Measurements from ENCODE around the gene OR1M1. TPM values are rescaled to one million over a fixed set of nuclear protein-coding genes. Genes with fewer than 3 reads are reported as not detected.
A peak's percentile ranks its signal among the peaks of the same experiment; 100 is the strongest.

Gene OR1M1, protein sequence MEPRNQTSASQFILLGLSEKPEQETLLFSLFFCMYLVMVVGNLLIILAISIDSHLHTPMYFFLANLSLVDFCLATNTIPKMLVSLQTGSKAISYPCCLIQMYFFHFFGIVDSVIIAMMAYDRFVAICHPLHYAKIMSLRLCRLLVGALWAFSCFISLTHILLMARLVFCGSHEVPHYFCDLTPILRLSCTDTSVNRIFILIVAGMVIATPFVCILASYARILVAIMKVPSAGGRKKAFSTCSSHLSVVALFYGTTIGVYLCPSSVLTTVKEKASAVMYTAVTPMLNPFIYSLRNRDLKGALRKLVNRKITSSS
- total RNA-seq (ENCODE audit: low replicate concordance), result not detected in 2 replicates

DNA sequence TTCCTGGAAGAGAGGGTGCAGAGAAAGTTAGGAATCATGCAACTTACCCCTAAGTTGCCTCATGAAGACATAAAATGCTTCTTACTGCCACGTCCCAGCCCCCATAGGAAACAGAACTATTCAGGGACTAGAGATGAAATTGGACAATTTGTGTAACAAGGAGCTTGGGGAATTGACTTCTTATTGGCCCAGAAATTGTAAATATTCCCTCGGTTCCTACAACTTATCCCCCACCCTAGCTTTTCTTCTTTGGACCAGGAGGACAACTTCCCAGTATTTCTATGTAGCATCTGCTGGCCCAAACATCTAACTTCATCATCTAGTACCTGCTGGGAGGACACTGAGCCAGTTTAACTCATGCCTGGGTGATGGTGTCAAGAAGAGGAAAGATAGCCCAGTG, at the start of gene OR1M1:
Gene OR1M1 (plus strand): TSS at position 301 of the 400 bp plus-strand sequence. CDS start 6,184 bp downstream, outside the sequence.
- no peaks in the 10 kb centered on the region for H3F3A ChIP-seq (ENCODE audit: low read depth)
- H3K79me2 ChIP-seq (ENCODE audit: low read depth), result no peaks in the 10 kb centered on the region
- no peak within 1 kb of the TSS for H3K27ac Mint-ChIP-seq
- TF ChIP-seq EZH2phosphoT487 (IDR thresholded peaks at IDR 0.05) (no peak), EZH2 (IDR thresholded peaks at IDR 0.05) (no peak)
- TF ChIP-seq, protein P1, sequence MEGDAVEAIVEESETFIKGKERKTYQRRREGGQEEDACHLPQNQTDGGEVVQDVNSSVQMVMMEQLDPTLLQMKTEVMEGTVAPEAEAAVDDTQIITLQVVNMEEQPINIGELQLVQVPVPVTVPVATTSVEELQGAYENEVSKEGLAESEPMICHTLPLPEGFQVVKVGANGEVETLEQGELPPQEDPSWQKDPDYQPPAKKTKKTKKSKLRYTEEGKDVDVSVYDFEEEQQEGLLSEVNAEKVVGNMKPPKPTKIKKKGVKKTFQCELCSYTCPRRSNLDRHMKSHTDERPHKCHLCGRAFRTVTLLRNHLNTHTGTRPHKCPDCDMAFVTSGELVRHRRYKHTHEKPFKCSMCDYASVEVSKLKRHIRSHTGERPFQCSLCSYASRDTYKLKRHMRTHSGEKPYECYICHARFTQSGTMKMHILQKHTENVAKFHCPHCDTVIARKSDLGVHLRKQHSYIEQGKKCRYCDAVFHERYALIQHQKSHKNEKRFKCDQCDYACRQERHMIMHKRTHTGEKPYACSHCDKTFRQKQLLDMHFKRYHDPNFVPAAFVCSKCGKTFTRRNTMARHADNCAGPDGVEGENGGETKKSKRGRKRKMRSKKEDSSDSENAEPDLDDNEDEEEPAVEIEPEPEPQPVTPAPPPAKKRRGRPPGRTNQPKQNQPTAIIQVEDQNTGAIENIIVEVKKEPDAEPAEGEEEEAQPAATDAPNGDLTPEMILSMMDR (IDR thresholded peaks at IDR 0.05), result no peak
- no peaks in the 10 kb centered on the region for H3K36me3 ChIP-seq
- H2AFZ ChIP-seq (replicated peaks), result no peak within 1 kb of the TSS
- H3K36me3 Mint-ChIP-seq, result no peaks in the 10 kb centered on the region
- H3K27me3 Mint-ChIP-seq (ENCODE audit: insufficient read depth, low read depth), result peaks cover 4% of the 10 kb centered on the region
- no peak within 1 kb of the TSS for H3K4me3 ChIP-seq
- no peak within 1 kb of the TSS for H3K4me2 ChIP-seq
- no peaks in the 10 kb centered on the region for H3K4me1 Mint-ChIP-seq
- H3K27me3 ChIP-seq, result no peaks in the 10 kb centered on the region
- H3K9me3 ChIP-seq (ENCODE audit: low read depth), result no peaks in the 10 kb centered on the region
- H3K9me3 Mint-ChIP-seq, result peaks cover 6% of the 10 kb centered on the region
- no peak within 1 kb of the TSS for H3K27ac ChIP-seq
- no peak within 1 kb of the TSS for H3K9ac ChIP-seq
- DNase-seq (ENCODE audit: low spot score), result no peak
- H3K4me1 ChIP-seq, result no peaks in the 10 kb centered on the region
- no peaks in the 10 kb centered on the region for H4K20me1 ChIP-seq (ENCODE audit: low read depth)
- peak within 1 kb of the TSS; percentile 22 for H3K4me3 Mint-ChIP-seq

DNA sequence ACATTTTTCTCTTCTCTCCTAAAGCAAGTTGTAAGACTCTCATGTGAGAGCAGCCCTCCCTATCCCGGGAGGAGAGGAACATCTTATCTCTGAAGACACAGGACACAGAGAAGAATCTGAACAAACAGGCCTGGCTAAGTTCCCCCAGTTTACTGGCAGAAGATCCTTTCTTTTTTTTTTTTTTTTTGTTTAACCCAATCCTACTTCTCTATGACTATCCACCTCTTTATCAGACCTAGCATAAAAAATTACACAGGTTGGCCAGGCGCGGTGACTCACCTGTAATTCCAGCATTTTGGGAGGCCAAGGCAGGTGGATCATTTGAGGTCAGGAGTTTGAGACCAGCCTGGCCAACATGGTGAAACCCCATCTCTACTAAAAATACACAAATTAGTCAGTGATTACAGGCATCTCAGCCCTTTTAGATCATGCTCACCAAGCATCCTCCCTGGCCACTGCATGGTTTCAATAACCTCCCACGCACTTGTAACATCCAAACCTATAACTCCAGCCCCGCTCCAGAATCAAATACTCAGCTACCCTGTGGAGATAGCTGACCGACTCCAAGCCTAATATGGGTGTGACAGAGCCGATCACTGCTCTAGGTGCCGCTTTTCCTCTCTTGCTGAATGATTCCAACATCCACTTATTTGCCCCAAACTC, 49.3 kb upstream of the OR1M1 start:
- Mint-ChIP-seq H3K27me3 (ENCODE audit: insufficient read depth, low read depth) (peaks cover 2% of the 10 kb centered on the region), H3K27ac (no peak overlapping the region), H3K4me3 (no peak overlapping the region), H3K9me3 (no peaks in the 10 kb centered on the region), H3K4me1 (no peaks in the 10 kb centered on the region), H3K36me3 (no peaks in the 10 kb centered on the region)
- Histone ChIP-seq H3K79me2 (ENCODE audit: low read depth) (no peaks in the 10 kb centered on the region), H3K4me2 (no peak overlapping the region), H3K4me1 (no peaks in the 10 kb centered on the region), H4K20me1 (ENCODE audit: low read depth) (no peaks in the 10 kb centered on the region), H3K27me3 (no peaks in the 10 kb centered on the region), H3K9ac (no peak overlapping the region), H3K4me3 (no peak overlapping the region), H3K27ac (no peak overlapping the region), H3K36me3 (no peaks in the 10 kb centered on the region), H3F3A (ENCODE audit: low read depth) (no peaks in the 10 kb centered on the region), H3K9me3 (ENCODE audit: low read depth) (no peaks in the 10 kb centered on the region), H2AFZ (replicated peaks) (no peak overlapping the region)
- DNase-seq (ENCODE audit: low spot score), result no peak
- TF ChIP-seq EZH2phosphoT487 (IDR thresholded peaks at IDR 0.05) (no peak), EZH2 (IDR thresholded peaks at IDR 0.05) (no peak)
- TF ChIP-seq, protein P1 (IDR thresholded peaks at IDR 0.05), result no peak

DNA sequence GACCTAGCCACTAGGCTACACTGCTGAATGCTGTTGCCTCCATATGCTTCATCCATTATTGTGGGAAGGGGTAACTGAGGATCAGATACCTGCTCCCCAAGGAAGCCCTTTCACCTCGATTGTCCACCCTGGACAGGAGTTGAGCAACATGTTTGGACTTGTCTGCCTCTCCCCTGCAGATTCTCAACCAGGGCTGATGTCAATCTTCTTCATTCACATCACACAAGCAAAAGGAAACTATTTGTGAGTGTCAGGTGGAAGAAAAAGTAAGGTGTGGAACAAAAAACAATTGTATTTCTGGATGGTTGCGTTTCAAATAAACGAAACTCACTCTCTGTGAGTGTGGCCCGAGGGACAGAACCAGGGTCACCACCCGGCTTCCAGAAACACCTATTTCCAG, 47.1 kb upstream of the OR1M1 start:
- Histone ChIP-seq H3K9me3 (ENCODE audit: low read depth) (no peaks in the 10 kb centered on the region), H3F3A (ENCODE audit: low read depth) (peaks cover 3% of the 10 kb centered on the region), H3K27ac (no peak overlapping the region), H3K4me2 (no peak overlapping the region), H4K20me1 (ENCODE audit: low read depth) (no peaks in the 10 kb centered on the region), H2AFZ (replicated peaks) (no peak overlapping the region), H3K27me3 (no peaks in the 10 kb centered on the region), H3K4me1 (no peaks in the 10 kb centered on the region), H3K9ac (no peak overlapping the region), H3K4me3 (no peak overlapping the region), H3K36me3 (no peaks in the 10 kb centered on the region), H3K79me2 (ENCODE audit: low read depth) (no peaks in the 10 kb centered on the region)
- no peak overlapping the region for H3K27ac Mint-ChIP-seq
- peaks cover 3% of the 10 kb centered on the region for H3K27me3 Mint-ChIP-seq (ENCODE audit: insufficient read depth, low read depth)
- no peaks in the 10 kb centered on the region for H3K36me3 Mint-ChIP-seq
- TF ChIP-seq EZH2 (IDR thresholded peaks at IDR 0.05) (no peak), EZH2phosphoT487 (IDR thresholded peaks at IDR 0.05) (no peak)
- TF ChIP-seq, protein P1 (IDR thresholded peaks at IDR 0.05), result no peak
- H3K4me3 Mint-ChIP-seq, result no peak overlapping the region
- no peaks in the 10 kb centered on the region for H3K9me3 Mint-ChIP-seq
- H3K4me1 Mint-ChIP-seq, result no peaks in the 10 kb centered on the region
- no peak for DNase-seq (ENCODE audit: low spot score)

Measured in neural progenitor cell (in vitro differentiated cells).